ENCODE results near the gene CEP19.

The CEP19 gene

DNA sequence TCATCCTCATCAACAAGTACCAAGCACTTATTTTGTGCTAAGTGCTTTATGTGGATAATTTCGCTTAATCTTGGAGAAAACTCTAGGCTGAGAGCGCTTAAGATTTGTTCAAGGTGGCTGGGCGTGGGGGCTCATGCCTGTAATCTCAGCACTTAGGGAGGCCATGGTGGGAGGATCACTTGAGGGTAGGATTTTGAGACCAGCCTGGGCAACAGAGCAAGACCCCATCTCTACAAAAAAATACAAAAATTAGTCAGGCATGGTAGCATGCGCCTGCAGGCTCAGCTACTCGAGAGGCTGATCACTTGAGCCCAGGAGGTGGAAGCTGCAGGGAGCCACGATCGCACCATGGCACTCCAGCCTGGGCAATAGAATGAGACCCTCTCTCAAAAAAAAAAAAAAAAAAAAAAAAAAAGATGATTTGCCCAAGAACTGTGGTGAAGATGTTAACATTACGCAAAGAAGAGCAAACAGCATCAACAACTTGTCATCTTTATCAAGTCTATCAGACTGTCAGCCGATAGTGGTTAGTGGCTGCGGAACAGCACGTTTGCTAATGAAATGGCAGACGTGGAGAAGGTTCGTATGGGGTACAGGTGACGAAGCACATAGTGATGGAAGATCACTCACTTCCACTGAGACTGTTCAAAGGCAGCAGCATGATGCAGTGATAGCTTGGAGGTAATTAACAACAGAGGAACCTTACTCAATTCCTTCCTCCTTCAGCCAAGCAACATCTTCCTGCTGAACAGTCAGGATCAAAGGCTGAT, 44.8 kb downstream of the CEP19 start:
- FAIRE-seq (no peak), DNase-seq (ENCODE audit: insufficient read length, low spot score) (no peak)

DNA sequence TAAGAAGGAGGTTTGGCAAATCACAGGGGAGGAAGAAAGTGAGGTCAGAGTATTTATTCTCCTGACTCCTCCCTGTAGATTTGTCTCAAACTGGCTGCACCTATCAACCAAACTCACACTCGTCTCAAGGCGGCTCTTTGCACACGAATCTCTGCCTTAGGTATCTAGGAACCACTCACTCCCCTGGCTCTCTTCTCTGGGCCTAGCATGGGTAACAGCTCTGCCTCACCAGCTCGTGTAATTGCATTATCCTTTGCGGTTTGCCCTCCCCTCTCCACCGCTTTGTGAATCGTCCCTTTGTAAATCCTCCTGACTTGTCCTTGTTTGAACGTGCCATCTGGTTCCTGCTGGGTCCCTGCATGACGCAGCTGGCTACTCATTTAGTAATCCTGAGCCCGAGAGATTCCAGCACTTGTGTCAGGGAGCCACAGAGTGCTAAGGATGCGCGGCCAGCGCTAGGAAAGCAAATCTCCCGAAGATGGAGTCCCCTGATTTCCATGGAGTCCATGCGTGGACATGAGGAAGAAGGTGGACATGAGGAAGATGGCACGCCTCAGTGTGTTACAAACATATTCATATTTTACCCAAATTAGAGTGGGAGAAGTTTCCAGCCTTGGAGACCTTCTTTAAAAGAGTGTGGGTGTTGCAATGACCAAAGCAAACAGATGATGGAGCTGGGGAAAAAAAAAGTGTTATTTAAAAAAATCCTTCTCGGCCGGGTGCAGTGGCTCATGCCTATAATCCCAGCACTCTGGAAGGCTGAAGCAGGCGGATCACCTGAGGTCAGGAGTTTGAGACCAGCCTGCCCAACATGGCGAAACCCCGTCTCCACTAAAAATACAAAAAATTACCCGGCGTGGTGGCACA, 45.8 kb downstream of the CEP19 start:
- DNase-seq (ENCODE audit: insufficient read length, low spot score) (no peak), FAIRE-seq (no peak)

DNA sequence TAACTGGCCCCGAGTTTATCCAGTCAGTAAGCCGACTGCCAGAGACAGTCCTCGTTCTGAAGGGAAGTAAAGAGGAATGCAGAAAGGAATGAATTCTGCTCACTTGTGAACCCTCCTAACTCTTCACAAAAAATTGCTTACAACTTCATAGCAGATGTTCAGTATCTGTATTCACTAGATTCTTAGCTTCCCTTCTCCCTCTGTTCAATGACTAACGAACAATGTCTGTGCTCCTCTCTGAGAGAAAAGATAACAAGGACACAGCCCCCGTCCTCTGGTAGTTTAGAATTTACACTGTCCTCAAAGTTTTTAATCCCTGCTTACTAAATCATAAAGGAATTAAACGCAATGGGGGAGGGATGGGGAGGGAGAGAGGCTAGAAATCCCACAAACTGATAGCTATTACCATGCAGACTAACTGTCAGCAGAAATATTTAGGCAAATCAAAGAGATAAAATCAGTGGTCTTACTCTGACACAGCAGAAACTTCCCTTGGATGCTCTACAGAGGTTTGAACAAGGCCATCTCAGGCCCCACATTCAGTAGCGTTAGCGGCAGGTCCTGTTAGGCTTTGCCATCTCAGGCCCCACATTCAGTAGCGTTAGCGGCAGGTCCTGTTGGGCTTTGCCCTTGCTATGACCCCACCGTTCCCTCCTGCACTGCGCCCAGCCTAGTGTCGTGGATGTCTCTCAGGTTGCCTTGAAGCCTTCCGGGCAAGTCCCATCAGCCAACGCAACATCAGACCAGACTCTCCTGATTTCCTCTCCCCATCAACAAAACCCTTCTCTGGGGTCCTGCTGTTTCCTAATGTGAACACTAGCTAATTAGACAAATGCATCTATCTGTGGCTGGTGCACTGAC, 49.1 kb downstream of the CEP19 start:
- no peak for DNase-seq (ENCODE audit: insufficient read length, low spot score)

DNA sequence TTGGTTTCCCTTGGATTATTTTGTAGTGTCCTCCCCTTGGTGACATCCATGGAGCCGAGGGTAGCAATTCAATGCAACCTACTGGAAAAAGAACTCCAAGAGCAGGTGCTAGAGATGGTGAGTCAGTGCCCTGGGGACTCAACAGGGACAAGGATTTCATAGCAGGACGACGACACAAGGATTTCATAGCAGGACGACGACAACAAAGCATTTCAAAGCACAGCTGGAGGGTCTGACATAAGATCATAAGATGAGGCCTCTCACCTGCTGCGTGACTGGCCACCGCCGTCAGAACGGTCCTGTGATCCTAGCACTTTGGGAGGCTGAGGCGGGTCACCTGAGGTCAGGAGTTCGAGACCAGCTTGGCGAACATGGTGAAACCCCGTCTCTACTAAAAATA, 50.0 kb downstream of the CEP19 start:
- DNase-seq (ENCODE audit: insufficient read length, low spot score), result no peak
- FAIRE-seq, result no peak

More for the DNA sequence above, 49.1 kb downstream of the CEP19 start:
- no peak for FAIRE-seq

DNA sequence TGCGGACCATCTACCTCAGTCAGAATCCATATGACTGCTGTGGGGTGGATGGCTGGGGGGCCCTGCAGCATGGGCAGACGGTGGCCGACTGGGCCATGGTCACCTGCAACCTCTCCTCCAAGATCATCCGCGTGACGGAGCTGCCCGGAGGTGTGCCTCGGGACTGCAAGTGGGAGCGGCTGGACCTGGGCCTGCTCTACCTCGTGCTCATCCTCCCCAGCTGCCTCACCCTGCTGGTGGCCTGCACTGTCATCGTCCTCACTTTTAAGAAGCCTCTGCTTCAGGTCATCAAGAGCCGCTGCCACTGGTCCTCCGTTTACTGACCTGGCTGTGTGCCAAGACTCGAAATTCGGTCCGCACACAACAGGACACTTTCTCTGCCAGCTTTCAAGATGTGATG, 50.6 kb downstream of the CEP19 start:
- no peak for FAIRE-seq
- no peak for DNase-seq (ENCODE audit: insufficient read length, low spot score)

DNA sequence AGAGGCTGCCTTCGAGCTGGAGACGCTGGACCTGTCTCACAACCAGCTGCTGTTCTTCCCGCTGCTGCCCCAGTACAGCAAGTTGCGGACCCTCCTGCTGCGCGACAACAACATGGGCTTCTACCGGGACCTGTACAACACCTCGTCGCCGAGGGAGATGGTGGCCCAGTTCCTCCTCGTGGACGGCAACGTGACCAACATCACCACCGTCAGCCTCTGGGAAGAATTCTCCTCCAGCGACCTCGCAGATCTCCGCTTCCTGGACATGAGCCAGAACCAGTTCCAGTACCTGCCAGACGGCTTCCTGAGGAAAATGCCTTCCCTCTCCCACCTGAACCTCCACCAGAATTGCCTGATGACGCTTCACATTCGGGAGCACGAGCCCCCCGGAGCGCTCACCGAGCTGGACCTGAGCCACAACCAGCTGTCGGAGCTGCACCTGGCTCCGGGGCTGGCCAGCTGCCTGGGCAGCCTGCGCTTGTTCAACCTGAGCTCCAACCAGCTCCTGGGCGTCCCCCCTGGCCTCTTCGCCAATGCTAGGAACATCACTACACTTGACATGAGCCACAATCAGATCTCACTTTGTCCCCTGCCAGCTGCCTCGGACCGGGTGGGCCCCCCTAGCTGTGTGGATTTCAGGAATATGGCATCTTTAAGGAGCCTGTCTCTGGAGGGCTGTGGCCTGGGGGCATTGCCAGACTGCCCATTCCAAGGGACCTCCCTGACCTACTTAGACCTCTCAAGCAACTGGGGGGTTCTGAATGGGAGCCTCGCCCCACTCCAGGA, 51.5 kb downstream of the CEP19 start:
- no peak for FAIRE-seq
- DNase-seq (ENCODE audit: insufficient read length, low spot score), result no peak

DNA sequence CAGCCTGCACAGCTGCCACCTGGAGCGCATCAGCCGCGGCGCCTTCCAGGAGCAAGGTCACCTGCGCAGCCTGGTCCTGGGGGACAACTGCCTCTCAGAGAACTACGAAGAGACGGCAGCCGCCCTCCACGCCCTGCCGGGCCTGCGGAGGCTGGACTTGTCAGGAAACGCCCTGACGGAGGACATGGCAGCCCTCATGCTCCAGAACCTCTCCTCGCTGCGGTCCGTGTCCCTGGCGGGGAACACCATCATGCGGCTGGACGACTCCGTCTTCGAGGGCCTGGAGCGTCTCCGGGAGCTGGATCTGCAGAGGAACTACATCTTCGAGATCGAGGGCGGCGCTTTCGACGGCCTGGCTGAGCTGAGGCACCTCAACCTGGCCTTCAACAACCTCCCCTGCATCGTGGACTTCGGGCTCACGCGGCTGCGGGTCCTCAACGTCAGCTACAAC, 52.1 kb downstream of the CEP19 start:
- FAIRE-seq (no peak), DNase-seq (ENCODE audit: insufficient read length, low spot score) (no peak)
